K562 (cell line): ENCODE data around the gene PROP1.

ENCODE experiments used
- CBX5 ChIP-seq: IDR thresholded peaks from 2 replicates; pipeline ENCODE4 v1.6.1; 2014; ENCODE audit warnings: low read depth, borderline replicate concordance
- CREB1 ChIP-seq, 2 experiments: sonication (generic) in 1 of 2; formaldehyde crosslinking in 1 of 2; IDR thresholded peaks; 2 replicates each; pipeline versions ENCODE4 v1.6.1 to v1.8.0; 2012 to 2022; ENCODE audit warnings: inconsistent platforms in 1 of 2, mild to moderate bottlenecking in 1 of 2, missing genetic modification reagents in 1 of 2, moderate library complexity in 1 of 2
- CTCF ChIP-seq, 3 experiments: IDR thresholded peaks in 2 of 3; conservative IDR thresholded peaks in 1 of 3; 2 replicates each; pipeline ENCODE4 v1.5.1; 2011 to 2012; ENCODE audit warnings: low read length in 3 of 3, mild to moderate bottlenecking in 3 of 3, control low read depth in 2 of 3, improper control_type of control experiment in 1 of 3, inconsistent platforms in 1 of 3, low read depth in 1 of 3, mixed read lengths in 1 of 3, moderate library complexity in 1 of 3; ENCODE audit not compliant: insufficient read depth in 2 of 3
- ELF1 ChIP-seq: fragments of 200-800 bp; sonication (Bioruptor generic); IDR thresholded peaks from 2 replicates; pipeline ENCODE4 v1.6.1; 2016; ENCODE audit warnings: missing genetic modification characterization, missing compliant biosample characterization
- FOXP1 ChIP-seq: sonication (generic); formaldehyde crosslinking; IDR thresholded peaks from 2 replicates; pipeline ENCODE4 v1.8.0; 2022; ENCODE audit warnings: mild to moderate bottlenecking, missing genetic modification reagents
- LARP7 ChIP-seq: fragments of 450-650 bp; IDR thresholded peaks from 2 replicates; pipeline ENCODE4 v1.6.1; 2016
- MAFG ChIP-seq: fragments of 450-650 bp; conservative IDR thresholded peaks from 2 replicates; pipeline ENCODE4 v1.6.1; 2016; ENCODE audit warnings: missing genetic modification characterization, missing compliant biosample characterization
- MAX ChIP-seq: sonication (generic); formaldehyde crosslinking; IDR thresholded peaks from 2 replicates; pipeline ENCODE4 v1.9.0; 2022; ENCODE audit warnings: mild to moderate bottlenecking, missing genetic modification reagents
- MCM3 ChIP-seq: fragments of 450-650 bp; IDR thresholded peaks from 2 replicates; pipeline ENCODE4 v1.6.1; 2016
- NFRKB ChIP-seq: fragments of 450-650 bp; IDR thresholded peaks from 2 replicates; pipeline ENCODE4 v1.6.1; 2016; ENCODE audit warnings: low read depth
- ZBTB7A ChIP-seq: IDR thresholded peaks from 2 replicates; pipeline ENCODE4 v1.6.1; 2011; ENCODE audit warnings: low read depth, mild to moderate bottlenecking, low read length, moderate library complexity, borderline replicate concordance; ENCODE audit not compliant: control insufficient read depth
- ZNF174 ChIP-seq: fragments of 250-450 bp; sonication (Bioruptor Pico); IDR thresholded peaks from 2 replicates; pipeline ENCODE4 v1.4.0; 2020; ENCODE audit warnings: mild to moderate bottlenecking
- ZNF444 ChIP-seq: fragments of 250-450 bp; sonication (Bioruptor Pico); IDR thresholded peaks from 2 replicates; pipeline ENCODE4 v1.4.0; 2020; ENCODE audit warnings: mild to moderate bottlenecking, moderate library complexity

- TF ChIP-seq MAX (CRISPR knock-in tag) = no peak
- TF ChIP-seq CBX5 = no peak
- no peak for TF ChIP-seq ZBTB7A
- TF ChIP-seq ZNF444 = no peak
- TF ChIP-seq ELF1 = no peak
- TF ChIP-seq MAFG (tag) = no peak
- TF ChIP-seq ZNF174 (CRISPR knock-in tag) = no peak
- no peak for TF ChIP-seq LARP7
- TF ChIP-seq CREB1 (IDR thresholded peaks at IDR 0.05) = no peak
- no peak for TF ChIP-seq CREB1 (CRISPR knock-in tag; IDR thresholded peaks at IDR 0.05)
- TF ChIP-seq MCM3 = no peak
- no peak for TF ChIP-seq CTCF (IDR thresholded peaks at IDR 0.05 in 2 of 3, conservative IDR thresholded peaks at IDR 0.05 in 1 of 3; ENCODE audit: insufficient read depth in 2 of 3, low read depth in 1 of 3, low read length in 3 of 3)
- no peak for TF ChIP-seq NFRKB
- no peak for TF ChIP-seq FOXP1 (CRISPR knock-in tag)
These were observed 28.7 kb downstream of the PROP1 start for GRCh38 chr5:177967221-177967887.
